ENCODE measurements around the gene LRRC74B. TPM values are rescaled to one million over a fixed set of nuclear protein-coding genes. Genes with fewer than 3 reads are reported as not detected.
A peak's percentile ranks its signal among the peaks of the same experiment; 100 is the strongest.

The LRRC74B gene
- total RNA-seq, 1 experiment from 2014 or later = not detected

DNA sequence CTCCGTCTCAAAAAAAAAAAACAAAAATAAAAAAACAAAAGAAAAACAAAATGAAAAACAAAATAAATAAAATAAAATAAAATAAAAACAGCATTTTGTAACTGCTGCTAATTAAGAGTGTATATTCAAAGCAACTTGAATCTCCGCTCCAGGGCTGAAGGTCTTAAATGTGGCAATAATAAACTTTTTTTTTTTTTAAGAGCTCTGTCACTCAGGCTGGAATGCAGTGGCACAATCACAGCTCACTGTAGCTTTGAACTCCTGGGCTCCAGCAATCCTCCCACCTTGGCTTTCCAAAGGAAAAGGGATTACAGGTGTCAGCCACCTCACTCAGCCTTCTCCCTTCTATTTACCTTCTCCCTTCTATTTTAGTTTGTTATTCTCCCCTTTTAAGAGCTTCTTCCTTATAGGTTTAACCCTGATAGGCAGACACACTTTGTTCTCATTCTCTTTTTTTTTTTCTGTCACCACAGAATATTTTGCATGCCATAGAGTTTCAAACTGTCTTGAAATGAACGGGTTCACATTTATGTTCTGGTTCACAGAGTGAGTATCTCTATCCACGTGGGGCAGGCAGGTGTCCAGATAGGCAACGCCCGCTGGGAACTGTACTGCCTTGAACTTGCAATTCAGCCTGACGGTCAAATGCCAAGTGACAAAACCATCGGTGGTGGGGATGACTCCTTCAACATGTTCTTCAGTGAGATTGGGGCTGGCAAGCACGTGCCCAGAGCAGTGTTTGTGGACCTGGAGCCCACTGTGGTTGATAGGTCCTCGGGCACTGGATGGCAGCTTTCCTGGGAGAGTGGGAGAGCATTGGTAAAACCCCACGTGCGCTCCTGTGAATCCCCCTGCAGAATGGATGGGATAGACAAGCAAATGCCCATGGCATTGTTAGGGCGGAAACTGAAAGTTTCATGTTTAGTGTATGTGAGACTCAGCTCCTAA lies 19.4 kb downstream of the LRRC74B start:
- Histone ChIP-seq H3K9me3 (ENCODE audit: insufficient read depth, low read depth) (no peaks in the 10 kb centered on the region), H3K9me2 (ENCODE audit: insufficient read depth) (no peaks in the 10 kb centered on the region)
- intact Hi-C loops (cut with micrococcal nuclease; ENCODE audit: unreplicated experiment) = no loop called here

DNA sequence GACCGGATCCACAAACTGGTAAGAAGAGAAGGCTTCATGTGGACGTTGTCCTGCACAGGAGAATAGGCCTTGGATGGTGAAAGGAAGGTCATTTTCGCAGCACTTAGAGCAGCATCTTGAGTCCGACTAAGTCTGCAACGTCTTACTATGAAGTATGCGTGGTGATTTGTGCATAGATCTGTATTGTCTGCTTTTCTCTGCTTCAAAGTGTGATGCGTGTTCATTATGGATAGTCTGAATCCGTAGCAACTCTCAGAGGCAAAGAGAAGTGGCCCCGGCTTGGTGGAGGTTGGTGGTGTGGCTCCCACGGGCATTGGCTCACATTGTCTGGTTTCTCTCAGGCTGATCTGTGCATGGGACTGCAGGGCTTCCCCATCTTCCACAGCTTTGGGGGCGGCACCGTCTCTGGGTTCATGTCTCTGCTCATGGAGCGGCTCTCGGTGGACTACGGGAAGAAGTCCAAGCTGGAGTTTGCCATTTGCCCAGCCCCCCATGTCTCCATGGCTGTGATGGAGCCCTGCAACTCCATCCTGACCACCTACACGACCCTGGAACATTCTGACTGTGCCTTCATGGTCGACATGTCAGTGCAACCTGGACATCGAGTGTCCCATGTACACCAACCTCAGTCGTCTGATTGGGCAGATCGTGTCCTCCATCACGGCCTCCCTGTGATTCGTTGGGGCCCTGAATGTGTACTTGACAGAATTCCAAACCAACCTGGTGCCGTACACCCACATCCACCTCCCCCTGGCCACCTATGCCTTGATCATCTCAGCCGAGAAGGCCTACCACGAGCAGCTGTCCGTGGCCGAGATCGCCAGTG lies 21.5 kb downstream of the LRRC74B start:
- Histone ChIP-seq H3K79me2 (ENCODE audit: low read depth) (no peaks in the 10 kb centered on the region), H3K27me3 (ENCODE audit: insufficient read depth, low read depth) (no peaks in the 10 kb centered on the region), H2AFZ (no peak overlapping the region), H3K4me1 (replicated peaks; ENCODE audit: insufficient read depth) (no peaks in the 10 kb centered on the region; the same call in 1 of the 2 replicates), H3K9me3 (ENCODE audit: insufficient read depth, low read depth) (no peaks in the 10 kb centered on the region), H3K36me3 (ENCODE audit: low read depth) (no peaks in the 10 kb centered on the region), H3F3A (ENCODE audit: insufficient read depth, low read depth) (no peaks in the 10 kb centered on the region), H3K9me2 (ENCODE audit: insufficient read depth) (no peaks in the 10 kb centered on the region), H3K27ac (no peak overlapping the region), H4K20me1 (ENCODE audit: insufficient read depth) (no peaks in the 10 kb centered on the region), H3K4me3 (no peak overlapping the region), H3K4me2 (no peak overlapping the region)
- BruUV-seq (replicated peaks) = no TSS peak
- DNase-seq = no peak
- CTCF ChIA-PET = no interaction called here
- POLR2A ChIA-PET (ENCODE audit: unreplicated experiment) = no interaction called here
- TF ChIP-seq, protein P1, sequence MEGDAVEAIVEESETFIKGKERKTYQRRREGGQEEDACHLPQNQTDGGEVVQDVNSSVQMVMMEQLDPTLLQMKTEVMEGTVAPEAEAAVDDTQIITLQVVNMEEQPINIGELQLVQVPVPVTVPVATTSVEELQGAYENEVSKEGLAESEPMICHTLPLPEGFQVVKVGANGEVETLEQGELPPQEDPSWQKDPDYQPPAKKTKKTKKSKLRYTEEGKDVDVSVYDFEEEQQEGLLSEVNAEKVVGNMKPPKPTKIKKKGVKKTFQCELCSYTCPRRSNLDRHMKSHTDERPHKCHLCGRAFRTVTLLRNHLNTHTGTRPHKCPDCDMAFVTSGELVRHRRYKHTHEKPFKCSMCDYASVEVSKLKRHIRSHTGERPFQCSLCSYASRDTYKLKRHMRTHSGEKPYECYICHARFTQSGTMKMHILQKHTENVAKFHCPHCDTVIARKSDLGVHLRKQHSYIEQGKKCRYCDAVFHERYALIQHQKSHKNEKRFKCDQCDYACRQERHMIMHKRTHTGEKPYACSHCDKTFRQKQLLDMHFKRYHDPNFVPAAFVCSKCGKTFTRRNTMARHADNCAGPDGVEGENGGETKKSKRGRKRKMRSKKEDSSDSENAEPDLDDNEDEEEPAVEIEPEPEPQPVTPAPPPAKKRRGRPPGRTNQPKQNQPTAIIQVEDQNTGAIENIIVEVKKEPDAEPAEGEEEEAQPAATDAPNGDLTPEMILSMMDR (conservative IDR thresholded peaks at IDR 0.05) = no peak
- no peak for TF ChIP-seq EZH2 (IDR thresholded peaks at IDR 0.05; ENCODE audit: low read depth)
- intact Hi-C loops (cut with micrococcal nuclease; ENCODE audit: unreplicated experiment) = no loop called here

More for the DNA sequence above, 19.4 kb downstream of the LRRC74B start:
- H2AFZ ChIP-seq = no peak overlapping the region
- TF ChIP-seq, protein P1 (conservative IDR thresholded peaks at IDR 0.05) = no peak
- TF ChIP-seq EZH2 (IDR thresholded peaks at IDR 0.05; ENCODE audit: low read depth) = no peak
- peak in 1 of 2 experiments; percentile 68 for DNase-seq
- no peaks in the 10 kb centered on the region for H3K36me3 ChIP-seq (ENCODE audit: low read depth)
- H3K4me2 ChIP-seq = no peak overlapping the region
- H3K27me3 ChIP-seq (ENCODE audit: insufficient read depth, low read depth) = no peaks in the 10 kb centered on the region
- no peaks in the 10 kb centered on the region for H4K20me1 ChIP-seq (ENCODE audit: insufficient read depth)
- no peak overlapping the region for H3K27ac ChIP-seq
- H3K79me2 ChIP-seq (ENCODE audit: low read depth) = no peaks in the 10 kb centered on the region
- H3K4me3 ChIP-seq = no peak overlapping the region
- BruUV-seq (replicated peaks) = no TSS peak
- POLR2A ChIA-PET (ENCODE audit: unreplicated experiment) = interaction anchor here (0.6 kb wide), 2 partner anchors 63 to 1115 kb away, joined by 8 read pairs; partner anchors contain the start of gene THAP7
- H3F3A ChIP-seq (ENCODE audit: insufficient read depth, low read depth) = no peaks in the 10 kb centered on the region
- CTCF ChIA-PET = interaction anchor here (0.7 kb wide), 1 partner anchor 179 kb away, joined by 3 read pairs; no protein-coding TSS in a partner anchor
- no peaks in the 10 kb centered on the region for H3K4me1 ChIP-seq (replicated peaks; ENCODE audit: insufficient read depth)

DNA sequence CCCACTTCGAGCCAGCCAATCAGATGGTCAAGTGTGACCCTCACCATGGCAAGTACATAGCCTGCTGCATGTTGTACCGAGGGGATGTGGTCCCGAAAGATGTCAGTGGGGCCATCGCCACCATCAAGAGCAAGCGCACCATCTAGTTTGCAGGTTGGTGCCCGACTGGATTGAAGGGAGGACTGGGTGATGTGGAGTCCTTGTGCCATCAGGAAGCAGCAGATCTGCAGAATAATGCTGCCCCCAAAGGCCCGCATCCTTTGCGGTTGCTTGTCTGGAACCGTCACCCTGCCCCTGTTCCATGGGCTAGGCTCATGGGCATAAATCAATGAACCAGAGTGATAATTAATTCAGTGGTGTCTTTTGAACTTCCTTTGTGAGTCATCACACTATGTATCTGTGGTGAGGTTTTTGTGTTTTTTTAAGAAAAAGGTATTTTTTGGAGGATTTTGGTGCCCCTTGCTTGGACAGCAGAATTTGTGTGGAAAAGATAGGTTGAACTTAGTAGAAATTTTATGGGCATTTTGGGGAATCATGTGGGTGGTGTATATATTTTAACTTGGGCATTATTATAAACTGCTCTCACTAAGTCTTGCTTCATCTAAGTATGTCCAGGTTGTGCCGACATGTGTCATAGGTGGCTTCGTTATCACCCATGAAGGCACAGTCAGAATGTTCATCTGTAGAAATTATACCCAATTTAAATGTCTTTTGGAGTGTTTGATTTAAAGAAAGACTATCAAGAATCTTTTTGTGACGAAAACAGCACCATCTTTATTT lies 22.3 kb downstream of the LRRC74B start:
- Histone ChIP-seq H3K4me1 (replicated peaks; ENCODE audit: insufficient read depth) (no peaks in the 10 kb centered on the region; the same call in 1 of the 2 replicates), H3K9me2 (ENCODE audit: insufficient read depth) (no peaks in the 10 kb centered on the region), H3F3A (ENCODE audit: insufficient read depth, low read depth) (no peaks in the 10 kb centered on the region), H4K20me1 (ENCODE audit: insufficient read depth) (no peaks in the 10 kb centered on the region), H2AFZ (no peak overlapping the region), H3K27ac (no peak overlapping the region), H3K4me2 (no peak overlapping the region), H3K9me3 (ENCODE audit: insufficient read depth, low read depth) (no peaks in the 10 kb centered on the region), H3K4me3 (no peak overlapping the region), H3K79me2 (ENCODE audit: low read depth) (no peaks in the 10 kb centered on the region), H3K27me3 (ENCODE audit: insufficient read depth, low read depth) (no peaks in the 10 kb centered on the region), H3K36me3 (ENCODE audit: low read depth) (no peaks in the 10 kb centered on the region)
- intact Hi-C loops (cut with micrococcal nuclease; ENCODE audit: unreplicated experiment) = no loop called here
- TF ChIP-seq, protein P1 (conservative IDR thresholded peaks at IDR 0.05) = no peak
- TF ChIP-seq EZH2 (IDR thresholded peaks at IDR 0.05; ENCODE audit: low read depth) = no peak
- no peak for DNase-seq
- CTCF ChIA-PET = no interaction called here
- BruUV-seq (replicated peaks) = no TSS peak
- POLR2A ChIA-PET (ENCODE audit: unreplicated experiment) = no interaction called here

Data from PC-9 (cell line).